Small intestine (tissue), 7 donors: ENCODE results near the gene NFIX. TPM values are rescaled to one million over a fixed set of nuclear protein-coding genes. Genes with fewer than 3 reads are reported as not detected.

Source experiments
- DNase-seq, 2 donors: peaks; one replicate each; pipeline versions ENCODE4 v3.0.0 to v3.0.0-alpha.2; 2013
- FAIRE-seq: peaks from 2 replicates; lab custom pipeline; 2012; peaks lifted over from hg19 to GRCh38; lab: Jason Lieb, UNC
- H3K27ac ChIP-seq, 3 donors: one replicate each; pipeline ENCODE4 v1.5.1; 2013; ENCODE audit warnings: low read length in 2 of 3, mild to moderate bottlenecking in 2 of 3, control low read depth in 1 of 3, inconsistent platforms in 1 of 3, low read depth in 1 of 3, moderate library complexity in 1 of 3
- H3K27me3 ChIP-seq, 3 donors: one replicate each; pipeline ENCODE4 v1.6.1; 2013; ENCODE audit warnings: low read length in 3 of 3, inconsistent platforms in 1 of 3; ENCODE audit not compliant: control insufficient read depth in 3 of 3, insufficient read depth in 3 of 3
- H3K36me3 ChIP-seq, 3 donors: one replicate each; pipeline ENCODE4 v1.6.1; 2013; ENCODE audit warnings: low read length in 3 of 3, inconsistent platforms in 1 of 3, low read depth in 1 of 3, mild to moderate bottlenecking in 1 of 3, moderate library complexity in 1 of 3; ENCODE audit not compliant: control insufficient read depth in 3 of 3, insufficient read depth in 2 of 3
- H3K4me1 ChIP-seq, 3 donors: one replicate each; pipeline ENCODE4 v1.6.1; 2013; ENCODE audit warnings: low read length in 2 of 3, inconsistent platforms in 1 of 3, low read depth in 1 of 3, mild to moderate bottlenecking in 1 of 3, moderate library complexity in 1 of 3; ENCODE audit not compliant: control insufficient read depth in 3 of 3, insufficient read depth in 2 of 3
- H3K4me3 ChIP-seq, 3 donors: one replicate each; pipeline ENCODE4 v1.5.1; 2013; ENCODE audit warnings: low read length in 3 of 3, control low read depth in 1 of 3, inconsistent platforms in 1 of 3, low read depth in 1 of 3, mild to moderate bottlenecking in 1 of 3, moderate library complexity in 1 of 3
- H3K9me3 ChIP-seq, 2 donors: one replicate each; pipeline ENCODE4 v1.6.1; 2013; ENCODE audit warnings: low read depth in 1 of 2, low read length in 1 of 2; ENCODE audit not compliant: control insufficient read depth in 2 of 2, insufficient read depth in 1 of 2
- WGBS, 3 donors: extraction: QIAGEN DNeasy Blood & Tissue Kit; methylation state at CpG; one replicate each; pipeline ENCODE4 v1.1.7; 2013; 5-methylcytosine and 5-hydroxymethylcytosine counted together
- polyA plus RNA-seq, 4 donors: library from polyadenylated mRNA; stranded (reverse) in 3 of 4; unstranded in 1 of 4; fragments of 200-250 nt in 3 of 4; fragments of 120-200 nt in 1 of 4; gene quantifications; one replicate each; pipeline versions ENCODE4 v1.2.1 to v1.2.3, GENCODE V29; 2013
- donor health status: healthy with polysubstance abuse.
- donor health status: control.
- donor health status: control.
- donor health status: Bipolar disorder and iron deficiency.
- donor health status: healthy.

The NFIX gene
- polyA plus RNA-seq, 4 donors = 2.9 to 31.4 (median 10.0) TPM

DNA sequence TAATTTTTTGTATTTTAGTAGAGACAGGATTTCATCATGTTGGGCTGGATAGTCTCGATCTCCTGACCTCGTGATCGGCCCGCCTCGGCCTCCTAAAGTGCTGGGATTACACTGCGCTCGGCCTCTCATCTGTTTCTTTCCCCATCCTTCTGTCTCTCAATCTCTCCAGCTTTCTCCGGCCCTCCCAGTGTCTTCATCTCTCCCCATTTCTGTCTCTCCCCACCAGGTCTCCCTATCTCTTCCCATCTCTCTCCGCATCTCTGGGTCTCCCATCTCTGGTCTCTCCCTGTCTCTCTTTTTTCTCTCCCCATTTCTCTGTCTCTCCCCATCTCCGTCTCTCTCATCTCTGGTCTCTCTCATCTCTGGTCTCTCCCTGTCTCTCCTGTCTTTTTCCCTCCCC, 12.2 kb upstream of the NFIX start:
- H3K36me3 ChIP-seq = no peaks in the 10 kb centered on the region
- peak overlapping the region in 1 of 3 donors; percentile 3 for H3K4me3 ChIP-seq
- peaks cover 0 to 17% (median 0%) of the 10 kb centered on the region in 3 donors for H3K4me1 ChIP-seq
- 9 to 51% (median 29%) methylated on average over 9 to 10 of the region's 10 CpGs for WGBS, 3 donors
- DNase-seq (no peak), FAIRE-seq (no peak)
- no peak overlapping the region for H3K27ac ChIP-seq
- H3K27me3 ChIP-seq = peaks cover 0 to 62% (median 0%) of the 10 kb centered on the region in 3 donors
- H3K9me3 ChIP-seq = no peaks in the 10 kb centered on the region

DNA sequence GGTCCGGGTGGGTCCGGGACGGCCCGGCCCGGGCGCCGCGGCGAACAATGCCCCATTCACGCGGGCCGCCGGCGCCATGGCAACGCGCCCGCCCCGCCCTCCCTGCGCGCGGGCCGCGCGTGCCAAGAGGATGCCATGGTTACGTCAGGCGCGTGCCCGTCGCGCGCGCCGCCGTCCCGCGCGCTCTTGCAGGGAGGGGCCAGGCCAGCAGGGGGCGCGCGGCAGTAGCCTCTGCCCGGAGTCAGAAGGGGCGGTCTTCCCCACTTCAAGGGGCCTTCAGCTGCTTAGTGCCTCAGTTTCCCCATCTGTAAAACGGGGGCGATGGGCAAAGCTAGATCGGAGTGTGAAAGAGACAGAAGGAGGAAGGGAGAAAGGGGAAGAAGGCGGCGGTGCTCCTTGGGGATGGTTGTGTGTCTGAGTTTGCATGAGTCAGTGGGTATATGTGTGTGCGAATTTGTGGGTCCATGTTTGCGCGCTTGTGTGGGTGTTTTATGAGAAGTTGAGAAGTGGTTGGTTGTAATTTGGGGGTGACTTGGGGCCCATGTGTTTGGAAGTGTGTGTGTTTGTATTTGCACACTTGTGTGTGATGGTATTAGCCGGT, 11.6 kb upstream of the NFIX start:
- DNase-seq (peak; percentile 70 to 90), FAIRE-seq (no peak)
- no peak overlapping the region for H3K27ac ChIP-seq
- H3K4me1 ChIP-seq = peaks cover 0 to 17% (median 0%) of the 10 kb centered on the region in 3 donors
- WGBS, 3 donors = 7 to 9% (median 8%) methylated on average over 44 to 51 of the region's 51 CpGs
- no peaks in the 10 kb centered on the region for H3K36me3 ChIP-seq
- no peaks in the 10 kb centered on the region for H3K9me3 ChIP-seq
- peaks cover 0 to 65% (median 0%) of the 10 kb centered on the region in 3 donors for H3K27me3 ChIP-seq
- H3K4me3 ChIP-seq = peak overlapping the region in 1 of 3 donors; percentile 3

DNA sequence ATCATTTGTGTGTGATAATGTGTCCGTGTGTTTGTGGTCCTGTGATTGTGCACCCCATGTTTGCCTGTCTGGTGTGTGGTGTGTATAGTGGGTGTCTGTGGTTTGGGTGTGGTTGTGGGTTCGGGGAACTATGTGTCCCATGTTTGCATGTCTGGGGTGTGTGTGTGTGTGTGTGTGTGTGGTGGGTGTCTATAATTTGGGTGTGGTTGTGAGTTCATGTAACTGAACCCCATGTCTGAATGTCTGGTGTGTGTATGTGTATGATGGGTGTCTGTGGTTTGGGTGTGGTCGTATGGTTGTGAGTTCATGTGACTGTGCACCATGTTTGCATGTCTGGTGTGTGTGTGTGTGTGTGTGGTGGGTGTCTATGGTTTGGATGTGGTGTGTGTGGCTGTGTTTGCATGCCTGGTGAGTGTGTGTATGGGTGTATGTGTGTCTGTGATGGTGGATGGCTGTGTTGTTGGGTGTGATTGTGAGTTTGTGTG, 11.1 kb upstream of the NFIX start:
- FAIRE-seq = no peak
- Histone ChIP-seq H3K36me3 (no peaks in the 10 kb centered on the region), H3K4me3 (no peak overlapping the region), H3K27me3 (peaks cover 0 to 67% (median 0%) of the 10 kb centered on the region in 3 donors), H3K4me1 (peaks cover 0 to 17% (median 0%) of the 10 kb centered on the region in 3 donors), H3K27ac (peak overlapping the region in 1 of 3 donors; percentile 52), H3K9me3 (no peaks in the 10 kb centered on the region)
- 55 to 71% (median 59%) methylated on average over 3 of the region's 3 CpGs for whole genome bisulfite sequencing, 3 donors
- no peak for DNase-seq

GRCh38 chr19:12984683-12985048, 10.6 kb upstream of the NFIX start:
- Histone ChIP-seq H3K9me3 (no peaks in the 10 kb centered on the region), H3K4me3 (no peak overlapping the region), H3K4me1 (peaks cover 0 to 17% (median 0%) of the 10 kb centered on the region in 3 donors), H3K36me3 (no peaks in the 10 kb centered on the region), H3K27me3 (peaks cover 0 to 71% (median 0%) of the 10 kb centered on the region in 3 donors), H3K27ac (peak overlapping the region in 2 of 3 donors; percentile 32 to 52)
- 19 to 30% (median 28%) methylated on average over 10 of the region's 10 CpGs for WGBS, 3 donors
- FAIRE-seq (no peak), DNase-seq (no peak)

DNA sequence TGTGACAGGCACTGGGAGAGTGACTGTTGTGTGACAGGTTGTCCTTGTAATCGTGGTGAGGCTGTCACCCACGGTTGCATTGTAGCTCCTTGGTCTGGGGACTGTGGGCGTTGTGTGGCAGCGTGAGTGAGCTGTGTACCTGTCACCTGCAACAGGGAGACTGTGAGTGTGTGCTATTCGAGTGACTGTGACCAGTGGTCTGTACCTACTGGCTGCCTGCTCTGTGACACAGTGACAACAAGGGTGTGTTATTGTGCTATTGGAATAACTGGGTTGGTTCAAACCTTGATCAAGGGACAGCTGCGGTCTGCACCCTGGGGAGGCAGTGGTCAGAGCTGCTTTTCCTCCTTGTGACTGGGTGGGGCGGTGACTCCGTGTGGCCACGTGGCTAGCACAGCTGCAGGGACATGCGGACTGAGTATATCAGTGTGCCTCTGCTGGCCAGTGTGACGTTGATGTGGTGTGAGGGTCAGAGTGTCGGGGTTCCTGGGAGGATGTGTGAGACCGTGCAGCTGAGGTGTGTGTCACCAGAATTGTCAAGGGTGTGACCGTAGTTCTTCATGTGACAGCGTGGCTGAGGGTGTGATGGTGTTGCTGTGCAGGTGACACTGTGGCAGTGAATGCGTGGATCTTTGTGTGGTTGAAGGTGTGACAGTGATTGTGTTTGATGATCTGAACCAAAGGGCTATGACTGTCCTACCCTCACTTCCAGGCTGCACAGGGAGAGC, 10.1 kb upstream of the NFIX start:
- Histone ChIP-seq H3K27me3 (peaks cover 0 to 76% (median 0%) of the 10 kb centered on the region in 3 donors), H3K9me3 (no peaks in the 10 kb centered on the region), H3K4me3 (no peak overlapping the region), H3K36me3 (no peaks in the 10 kb centered on the region), H3K27ac (peak overlapping the region in 2 of 3 donors; percentile 32 to 52), H3K4me1 (peaks cover 0 to 17% (median 0%) of the 10 kb centered on the region in 3 donors)
- no peak for FAIRE-seq
- DNase-seq = peak; percentile 68 to 92
- 12 to 40% (median 16%) methylated on average over 16 of the region's 16 CpGs for WGBS, 3 donors

DNA sequence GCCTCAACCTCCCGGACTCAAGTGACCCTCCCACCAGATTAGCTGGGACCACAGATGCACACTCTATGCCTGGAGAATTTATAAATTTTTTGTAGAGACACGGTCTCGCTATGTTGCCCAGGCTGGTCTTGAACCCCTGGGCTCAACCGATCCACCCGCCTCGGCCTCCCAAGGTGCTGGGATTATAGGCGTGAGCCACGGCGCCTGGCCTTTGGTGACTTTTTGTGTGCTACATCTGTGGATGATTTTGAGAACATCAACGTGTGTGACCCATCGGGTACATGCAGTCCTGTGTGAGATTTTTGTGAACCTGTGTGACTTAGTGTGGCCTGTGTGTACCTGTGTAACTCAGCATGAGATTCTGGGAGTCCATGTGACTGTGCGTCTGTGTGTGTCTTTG, 8.5 kb upstream of the NFIX start:
- Histone ChIP-seq H3K36me3 (no peaks in the 10 kb centered on the region), H3K9me3 (no peaks in the 10 kb centered on the region), H3K4me3 (no peak overlapping the region), H3K27ac (no peak overlapping the region), H3K4me1 (peaks cover 0 to 17% (median 0%) of the 10 kb centered on the region in 3 donors), H3K27me3 (peaks cover 0 to 84% (median 0%) of the 10 kb centered on the region in 3 donors)
- no peak for DNase-seq
- FAIRE-seq = no peak
- WGBS, 3 donors = 93 to 96% (median 96%) methylated on average over 12 of the region's 12 CpGs

DNA sequence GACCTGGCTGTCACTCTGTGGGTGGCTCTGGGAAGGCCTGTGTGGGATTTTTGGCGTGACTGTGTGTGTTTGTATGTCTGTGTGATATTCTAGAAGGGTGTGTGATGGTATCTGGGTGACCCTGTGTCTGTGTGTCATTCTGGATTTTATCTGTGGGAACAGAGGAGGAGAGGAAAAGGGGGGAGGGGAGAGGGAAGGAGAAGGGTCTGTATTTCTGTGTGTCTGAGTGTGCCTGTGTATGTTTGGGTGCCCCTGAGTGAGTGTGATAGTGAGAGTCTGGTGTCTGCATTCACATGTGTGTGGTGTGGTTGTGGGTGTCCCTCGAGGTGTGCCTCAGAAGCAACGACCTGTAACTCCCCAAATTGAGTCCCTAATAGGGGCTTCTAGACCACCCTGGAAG, 8.1 kb upstream of the NFIX start:
- DNase-seq = no peak
- no peak overlapping the region for H3K4me3 ChIP-seq
- H3K4me1 ChIP-seq = peaks cover 0 to 17% (median 0%) of the 10 kb centered on the region in 3 donors
- no peak overlapping the region for H3K27ac ChIP-seq
- peaks cover 0 to 81% (median 0%) of the 10 kb centered on the region in 3 donors for H3K27me3 ChIP-seq
- no peak for FAIRE-seq
- no peaks in the 10 kb centered on the region for H3K36me3 ChIP-seq
- no peaks in the 10 kb centered on the region for H3K9me3 ChIP-seq
- WGBS, 3 donors = 63 to 89% (median 72%) methylated on average over 3 of the region's 3 CpGs

GRCh38 chr19:12987781-12988180, 7.5 kb upstream of the NFIX start:
- Histone ChIP-seq H3K27me3 (peaks cover 0 to 80% (median 0%) of the 10 kb centered on the region in 3 donors), H3K4me1 (peaks cover 0 to 17% (median 0%) of the 10 kb centered on the region in 3 donors), H3K9me3 (no peaks in the 10 kb centered on the region), H3K4me3 (no peak overlapping the region), H3K27ac (no peak overlapping the region), H3K36me3 (no peaks in the 10 kb centered on the region)
- DNase-seq = no peak
- FAIRE-seq = no peak
- WGBS, 3 donors = 47 to 71% (median 61%) methylated on average over 10 of the region's 10 CpGs
